ENCODE data around the gene LILRB5. TPM values are rescaled to one million over a fixed set of nuclear protein-coding genes. Genes with fewer than 3 reads are reported as not detected.

The LILRB5 gene
- total and polyA plus RNA-seq, 2 of the 8 experiments (the other 6 are each of a cell fraction or from before 2014, with no cell fraction given): 0.05 TPM; not detected in 1

GRCh38 chr19:54207983-54208783 lies 48.9 kb downstream of the LILRB5 start (continued):
- TF ChIP-seq EP300 (IDR thresholded peaks at IDR 0.05; ENCODE audit: borderline replicate concordance in 1 of 2, low read depth in 2 of 2, low read length in 2 of 2) (no peak), POLR2A (IDR thresholded peaks at IDR 0.05; ENCODE audit: control extremely low read depth in 1 of 2, low read depth in 2 of 2, low read length in 2 of 2) (peak; percentile 75 to 76; a peak in 2 of 3 replicates), PHF8 (conservative IDR thresholded peaks at IDR 0.05; ENCODE audit: low read depth, low read length) (no peak), GABPA (IDR thresholded peaks at IDR 0.05; ENCODE audit: borderline replicate concordance, insufficient read depth, low read length) (no peak), SIRT6 (IDR thresholded peaks at IDR 0.05; ENCODE audit: low read length) (peak; percentile 17), ATF2 (IDR thresholded peaks at IDR 0.05; ENCODE audit: low read length) (peak; percentile 71; the same call in 1 of the 2 replicates), KDM4A (IDR thresholded peaks at IDR 0.05; ENCODE audit: low read depth, low read length, severe bottlenecking) (no peak), SAP30 (IDR thresholded peaks at IDR 0.05; ENCODE audit: insufficient read depth, insufficient replicate concordance, low read length) (no peak), CTCF (IDR thresholded peaks at IDR 0.05; ENCODE audit: control extremely low read depth in 1 of 3, insufficient read depth in 1 of 3, low read depth in 1 of 3, low read length in 3 of 3) (no peak), SP4 (IDR thresholded peaks at IDR 0.05; ENCODE audit: low read length) (0 out of 2 replicates have a peak, but pooled peaks have one; percentile 26), TEAD4 (IDR thresholded peaks at IDR 0.05; ENCODE audit: low read depth, low read length) (no peak), SRF (IDR thresholded peaks at IDR 0.05; ENCODE audit: low read depth, low read length) (no peak), YY1 (IDR thresholded peaks at IDR 0.05; ENCODE audit: low read depth, low read length) (no peak), TAF1 (IDR thresholded peaks at IDR 0.05; ENCODE audit: low read depth, low read length) (0 out of 2 replicates have a peak, but pooled peaks have one; percentile 14), JUND (IDR thresholded peaks at IDR 0.05; ENCODE audit: low read length) (no peak)

Measured in H1 (cell line).